Measurements from ENCODE around the gene RPS21. TPM values are rescaled to one million over a fixed set of nuclear protein-coding genes. Genes with fewer than 3 reads are reported as not detected.

The RPS21 gene
- total and polyA plus RNA-seq, 10 of the 15 experiments (the other 5 are each of a cell fraction or from before 2014, with no cell fraction given): 1,474 to 4,987 (median 2,439) TPM

DNA sequence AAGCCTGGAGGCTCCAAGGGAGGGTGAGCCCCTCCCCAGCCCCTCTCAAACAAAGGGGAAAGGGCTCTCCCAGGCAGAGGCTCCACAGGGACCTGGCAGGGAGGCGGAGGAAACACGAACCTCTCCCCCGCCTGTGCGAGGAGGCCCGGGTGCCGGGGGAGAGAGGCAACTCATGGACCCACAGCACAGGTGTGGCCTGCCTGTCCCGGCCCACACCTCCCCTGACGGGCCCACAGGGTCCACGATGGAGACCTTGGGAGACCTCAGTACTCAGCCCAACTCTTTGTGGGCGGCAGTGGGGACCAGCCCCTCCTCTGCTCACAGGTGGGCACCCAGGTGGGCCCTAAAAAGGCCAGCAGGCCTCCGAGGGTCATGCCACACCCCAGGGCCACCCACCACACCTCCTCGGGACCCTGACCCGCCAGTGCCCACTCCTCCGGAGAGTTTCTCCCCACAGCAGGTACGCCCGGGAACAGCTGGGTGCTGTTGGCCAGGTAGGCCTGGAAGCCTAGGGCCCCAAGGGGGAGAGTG is 32.0 kb upstream of the RPS21 start (continued):
- TF ChIP-seq RUNX3 (IDR thresholded peaks at IDR 0.05; ENCODE audit: low read length) (no peak), IKZF2 (IDR thresholded peaks at IDR 0.05) (no peak)

- ChIA-PET CTCF (interaction anchor here (0.7 kb wide), 1 partner anchor 27 kb away, joined by 3 read pairs; no protein-coding TSS in a partner anchor), RAD21 (ENCODE audit: unreplicated experiment) (no interaction called here), SMC1A (ENCODE audit: uncharacterized antibody, unreplicated experiment) (no interaction called here), POLR2A (no interaction called here)
- TF ChIP-seq RBBP5 (conservative IDR thresholded peaks at IDR 0.05): no peak
- TF ChIP-seq, protein P1, sequence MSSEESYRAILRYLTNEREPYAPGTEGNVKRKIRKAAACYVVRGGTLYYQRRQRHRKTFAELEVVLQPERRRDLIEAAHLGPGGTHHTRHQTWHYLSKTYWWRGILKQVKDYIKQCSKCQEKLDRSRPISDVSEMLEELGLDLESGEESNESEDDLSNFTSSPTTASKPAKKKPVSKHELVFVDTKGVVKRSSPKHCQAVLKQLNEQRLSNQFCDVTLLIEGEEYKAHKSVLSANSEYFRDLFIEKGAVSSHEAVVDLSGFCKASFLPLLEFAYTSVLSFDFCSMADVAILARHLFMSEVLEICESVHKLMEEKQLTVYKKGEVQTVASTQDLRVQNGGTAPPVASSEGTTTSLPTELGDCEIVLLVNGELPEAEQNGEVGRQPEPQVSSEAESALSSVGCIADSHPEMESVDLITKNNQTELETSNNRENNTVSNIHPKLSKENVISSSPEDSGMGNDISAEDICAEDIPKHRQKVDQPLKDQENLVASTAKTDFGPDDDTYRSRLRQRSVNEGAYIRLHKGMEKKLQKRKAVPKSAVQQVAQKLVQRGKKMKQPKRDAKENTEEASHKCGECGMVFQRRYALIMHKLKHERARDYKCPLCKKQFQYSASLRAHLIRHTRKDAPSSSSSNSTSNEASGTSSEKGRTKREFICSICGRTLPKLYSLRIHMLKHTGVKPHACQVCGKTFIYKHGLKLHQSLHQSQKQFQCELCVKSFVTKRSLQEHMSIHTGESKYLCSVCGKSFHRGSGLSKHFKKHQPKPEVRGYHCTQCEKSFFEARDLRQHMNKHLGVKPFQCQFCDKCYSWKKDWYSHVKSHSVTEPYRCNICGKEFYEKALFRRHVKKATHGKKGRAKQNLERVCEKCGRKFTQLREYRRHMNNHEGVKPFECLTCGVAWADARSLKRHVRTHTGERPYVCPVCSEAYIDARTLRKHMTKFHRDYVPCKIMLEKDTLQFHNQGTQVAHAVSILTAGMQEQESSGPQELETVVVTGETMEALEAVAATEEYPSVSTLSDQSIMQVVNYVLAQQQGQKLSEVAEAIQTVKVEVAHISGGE (CRISPR knock-in tag; IDR thresholded peaks at IDR 0.05): no peak
- no peak for TF ChIP-seq TCF3 (IDR thresholded peaks at IDR 0.05; ENCODE audit: borderline replicate concordance, insufficient read depth, low read depth, low read length)
- TF ChIP-seq USF2 (IDR thresholded peaks at IDR 0.05; ENCODE audit: borderline replicate concordance, low read depth, low read length): no peak
- no peak for TF ChIP-seq ZZZ3 (IDR thresholded peaks at IDR 0.05; ENCODE audit: control insufficient read depth, insufficient read length, low read depth)
- H3K9ac ChIP-seq (ENCODE audit: control insufficient read depth, insufficient read depth, low read length): no peak overlapping the region
- 44% methylated on average over 11 of the region's 11 CpGs for WGBS (ENCODE audit: insufficient coverage, insufficient replicate concordance, low lambda C conversion rate, missing lambda C conversion rate)
- H3K4me1 ChIP-seq (ENCODE audit: control insufficient read depth, insufficient read depth, low read length): no peaks in the 10 kb centered on the region
- H3K27me3 ChIP-seq (replicated peaks in 1 of 2; ENCODE audit: control insufficient read depth in 2 of 2, insufficient read depth in 2 of 2, low read length in 1 of 2): no peaks in the 10 kb centered on the region
- intact Hi-C loops (cut with micrococcal nuclease; ENCODE audit: unreplicated experiment) (no loop called here), in situ Hi-C loops (cut with MboI) (no loop called here)
- FAIRE-seq (no peak), DNase-seq (ENCODE audit: low read depth, low spot score) (no peak), ATAC-seq (no peak)
- H4K20me1 ChIP-seq (ENCODE audit: control insufficient read depth, insufficient read depth): no peaks in the 10 kb centered on the region
- H3K9me3 ChIP-seq (replicated peaks; ENCODE audit: control insufficient read depth, insufficient read depth, low read length): no peaks in the 10 kb centered on the region
- no peak overlapping the region for H3K4me2 ChIP-seq (ENCODE audit: control insufficient read depth, insufficient read depth)
- no peak overlapping the region for H2AFZ ChIP-seq (ENCODE audit: control insufficient read depth, low read depth, low read length)
- H3K36me3 ChIP-seq (ENCODE audit: control insufficient read depth in 2 of 2, insufficient read depth in 2 of 2, low read length in 1 of 2): no peaks in the 10 kb centered on the region; a peak in 1 of 4 replicates
- H3K79me2 ChIP-seq (ENCODE audit: control insufficient read depth, insufficient read depth, low read length): no peaks in the 10 kb centered on the region
- no peak overlapping the region for H3K4me3 ChIP-seq
- no TSS peak for BruUV-seq (replicated peaks)
- no peak overlapping the region for H3K27ac ChIP-seq (ENCODE audit: control insufficient read depth, insufficient read depth)
These were observed 31.4 kb upstream of the RPS21 start for GRCh38 chr20:62355516-62355877.
